ENCODE measurements around the gene SLAMF6. TPM values are rescaled to one million over a fixed set of nuclear protein-coding genes. Genes with fewer than 3 reads are reported as not detected.

SLAMF6 gene
- total RNA-seq, 1 experiment from 2014 or later = not detected

DNA sequence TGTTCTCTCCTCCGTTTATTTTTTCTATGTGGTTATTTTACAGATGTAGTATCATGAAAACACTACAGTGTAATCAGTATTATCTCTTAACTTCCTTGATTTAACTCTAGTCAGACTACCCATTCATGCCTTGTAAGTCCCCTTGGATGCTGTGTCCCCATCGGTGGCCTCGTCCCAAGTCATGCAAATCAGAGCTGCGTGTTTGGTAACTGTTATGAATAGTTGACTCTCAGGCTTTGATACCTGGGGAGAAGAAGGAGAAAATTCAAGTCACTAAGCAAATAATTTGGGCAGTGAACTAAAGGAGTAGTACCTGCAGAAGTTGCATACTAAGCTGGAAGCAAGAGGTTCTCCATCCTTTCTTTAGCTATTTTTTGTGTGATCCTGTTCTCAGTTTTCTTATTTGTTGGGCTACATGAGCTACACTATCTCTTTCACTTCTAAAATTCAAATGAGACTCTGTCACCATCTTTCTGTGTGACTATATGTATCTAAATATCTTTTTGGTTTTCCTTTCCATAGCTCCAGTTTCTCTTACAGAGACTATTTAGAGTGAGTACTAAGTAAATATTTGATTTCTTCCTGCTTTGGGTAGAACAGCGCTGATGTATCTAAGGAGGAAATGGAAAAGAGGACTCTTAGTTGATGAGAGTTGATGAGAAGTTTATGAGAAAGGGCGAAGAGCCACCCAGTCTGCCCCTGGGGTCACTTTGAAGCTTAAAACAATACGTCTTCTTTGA is 71.8 kb downstream of the SLAMF6 start:
- no TSS peak for BruUV-seq (replicated peaks)
- Mint-ChIP-seq H3K36me3 (ENCODE audit: insufficient read depth, unreplicated experiment) (no peaks in the 10 kb centered on the region), H3K27ac (ENCODE audit: unreplicated experiment) (no peak overlapping the region), H3K27me3 (ENCODE audit: unreplicated experiment) (no peaks in the 10 kb centered on the region), H3K9me3 (ENCODE audit: low read depth, unreplicated experiment) (no peaks in the 10 kb centered on the region), H3K4me3 (ENCODE audit: low read depth, unreplicated experiment) (no peak overlapping the region), H3K4me1 (ENCODE audit: low read depth, unreplicated experiment) (no peaks in the 10 kb centered on the region)
- no peak for DNase-seq
- TF ChIP-seq, protein P1, sequence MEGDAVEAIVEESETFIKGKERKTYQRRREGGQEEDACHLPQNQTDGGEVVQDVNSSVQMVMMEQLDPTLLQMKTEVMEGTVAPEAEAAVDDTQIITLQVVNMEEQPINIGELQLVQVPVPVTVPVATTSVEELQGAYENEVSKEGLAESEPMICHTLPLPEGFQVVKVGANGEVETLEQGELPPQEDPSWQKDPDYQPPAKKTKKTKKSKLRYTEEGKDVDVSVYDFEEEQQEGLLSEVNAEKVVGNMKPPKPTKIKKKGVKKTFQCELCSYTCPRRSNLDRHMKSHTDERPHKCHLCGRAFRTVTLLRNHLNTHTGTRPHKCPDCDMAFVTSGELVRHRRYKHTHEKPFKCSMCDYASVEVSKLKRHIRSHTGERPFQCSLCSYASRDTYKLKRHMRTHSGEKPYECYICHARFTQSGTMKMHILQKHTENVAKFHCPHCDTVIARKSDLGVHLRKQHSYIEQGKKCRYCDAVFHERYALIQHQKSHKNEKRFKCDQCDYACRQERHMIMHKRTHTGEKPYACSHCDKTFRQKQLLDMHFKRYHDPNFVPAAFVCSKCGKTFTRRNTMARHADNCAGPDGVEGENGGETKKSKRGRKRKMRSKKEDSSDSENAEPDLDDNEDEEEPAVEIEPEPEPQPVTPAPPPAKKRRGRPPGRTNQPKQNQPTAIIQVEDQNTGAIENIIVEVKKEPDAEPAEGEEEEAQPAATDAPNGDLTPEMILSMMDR (IDR thresholded peaks at IDR 0.05; ENCODE audit: unreplicated experiment) = no peak
- CTCF ChIA-PET = interaction anchor here (0.8 to 1.1 kb wide), 2 partner anchors 12 to 19 kb away, joined by 3 to 4 read pairs; no protein-coding TSS in a partner anchor
- intact Hi-C loops (cut with micrococcal nuclease; ENCODE audit: unreplicated experiment) = no loop called here

DNA sequence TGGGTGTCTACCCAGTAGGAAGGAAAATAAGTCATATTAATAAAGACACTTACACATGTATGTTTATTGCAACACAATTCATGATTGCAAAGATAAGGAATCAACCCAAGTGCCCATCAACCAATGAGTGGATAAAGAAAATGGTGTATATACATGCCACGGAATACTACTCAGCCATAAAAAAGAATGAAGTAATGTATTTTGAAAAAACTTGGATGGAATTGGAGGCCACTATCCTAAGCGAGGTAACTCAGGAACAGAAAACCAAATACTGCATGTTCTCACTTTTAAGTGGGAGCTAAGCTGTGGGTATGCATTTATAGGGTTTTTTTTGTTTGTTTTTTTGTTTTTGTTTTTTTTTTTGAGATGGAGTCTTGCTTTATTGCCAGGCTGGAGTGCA is 73.6 kb downstream of the SLAMF6 start:
- intact Hi-C loops (cut with micrococcal nuclease; ENCODE audit: unreplicated experiment) = no loop called here
- DNase-seq = no peak
- H3K27ac Mint-ChIP-seq (ENCODE audit: unreplicated experiment) = no peak overlapping the region
- BruUV-seq (replicated peaks) = no TSS peak
- H3K36me3 Mint-ChIP-seq (ENCODE audit: insufficient read depth, unreplicated experiment) = no peaks in the 10 kb centered on the region
- TF ChIP-seq, protein P1 (IDR thresholded peaks at IDR 0.05; ENCODE audit: unreplicated experiment) = no peak
- no peak overlapping the region for H3K4me3 Mint-ChIP-seq (ENCODE audit: low read depth, unreplicated experiment)
- CTCF ChIA-PET = no interaction called here
- H3K9me3 Mint-ChIP-seq (ENCODE audit: low read depth, unreplicated experiment) = no peaks in the 10 kb centered on the region
- H3K4me1 Mint-ChIP-seq (ENCODE audit: low read depth, unreplicated experiment) = no peaks in the 10 kb centered on the region
- H3K27me3 Mint-ChIP-seq (ENCODE audit: unreplicated experiment) = no peaks in the 10 kb centered on the region

DNA sequence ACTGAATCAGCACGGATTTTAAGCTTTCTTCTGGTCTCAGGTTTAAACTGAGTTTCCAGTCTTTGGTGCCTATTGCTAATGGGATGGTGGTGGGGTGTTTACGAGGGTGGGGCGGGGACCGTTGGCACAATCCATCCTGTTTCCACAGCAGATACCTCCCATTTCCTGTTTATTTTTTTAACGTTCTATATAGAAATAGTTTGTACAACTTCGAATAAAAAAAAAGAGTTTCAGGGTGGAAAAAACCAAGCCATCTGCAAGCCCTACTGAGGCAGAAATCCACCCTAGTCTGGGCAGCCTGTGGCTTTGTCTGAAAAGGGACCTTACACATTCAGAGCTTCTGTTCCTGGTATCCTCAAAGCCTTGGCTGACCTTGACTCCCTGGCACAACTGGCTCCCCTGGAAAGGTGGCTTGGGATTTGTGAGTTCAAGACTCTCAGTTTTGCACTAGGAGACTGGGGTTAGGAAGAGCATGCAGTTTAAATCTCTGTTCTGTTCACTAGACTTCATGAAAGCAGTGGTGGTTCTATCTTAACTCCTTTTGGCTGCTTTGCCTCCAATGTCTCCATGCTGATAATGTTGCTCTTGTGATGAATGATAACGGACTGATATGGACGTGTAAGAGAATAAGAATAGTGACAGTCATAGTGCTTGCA is 76.0 kb downstream of the SLAMF6 start:
- intact Hi-C loops (cut with micrococcal nuclease; ENCODE audit: unreplicated experiment) = no loop called here
- no peak for DNase-seq
- CTCF ChIA-PET = interaction anchor here (0.7 kb wide), 1 partner anchor 1859 kb away, joined by 3 read pairs; no protein-coding TSS in a partner anchor
- TF ChIP-seq, protein P1 (IDR thresholded peaks at IDR 0.05; ENCODE audit: unreplicated experiment) = no peak
- Mint-ChIP-seq H3K36me3 (ENCODE audit: insufficient read depth, unreplicated experiment) (no peaks in the 10 kb centered on the region), H3K27me3 (ENCODE audit: unreplicated experiment) (no peaks in the 10 kb centered on the region), H3K4me1 (ENCODE audit: low read depth, unreplicated experiment) (no peaks in the 10 kb centered on the region), H3K27ac (ENCODE audit: unreplicated experiment) (no peak overlapping the region), H3K9me3 (ENCODE audit: low read depth, unreplicated experiment) (no peaks in the 10 kb centered on the region), H3K4me3 (ENCODE audit: low read depth, unreplicated experiment) (no peak overlapping the region)
- BruUV-seq (replicated peaks) = no TSS peak

DNA sequence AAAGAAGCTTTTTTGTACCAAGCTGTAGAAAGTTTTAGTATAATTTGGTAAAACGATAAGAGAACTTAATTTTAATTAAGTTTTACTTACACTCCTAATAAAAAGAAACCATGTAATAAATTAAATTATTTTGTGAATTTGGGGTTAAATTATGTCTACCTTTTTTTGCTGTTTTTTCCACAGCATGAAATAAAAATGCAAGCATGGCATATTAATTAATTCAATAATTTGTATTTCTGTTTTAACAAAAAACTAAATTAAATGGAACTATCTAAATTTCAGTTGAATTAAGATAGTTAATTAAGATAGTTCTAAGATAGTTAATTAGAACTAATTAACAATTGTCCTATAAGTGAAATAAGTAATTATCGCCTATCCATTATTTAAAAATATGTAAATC is 83.3 kb downstream of the SLAMF6 start:
- Mint-ChIP-seq H3K4me3 (ENCODE audit: low read depth, unreplicated experiment) (no peak overlapping the region), H3K9me3 (ENCODE audit: low read depth, unreplicated experiment) (no peaks in the 10 kb centered on the region), H3K27ac (ENCODE audit: unreplicated experiment) (no peak overlapping the region), H3K27me3 (ENCODE audit: unreplicated experiment) (peaks cover 15% of the 10 kb centered on the region), H3K36me3 (ENCODE audit: insufficient read depth, unreplicated experiment) (no peaks in the 10 kb centered on the region), H3K4me1 (ENCODE audit: low read depth, unreplicated experiment) (no peaks in the 10 kb centered on the region)
- intact Hi-C loops (cut with micrococcal nuclease; ENCODE audit: unreplicated experiment) = no loop called here
- TF ChIP-seq, protein P1 (IDR thresholded peaks at IDR 0.05; ENCODE audit: unreplicated experiment) = no peak
- BruUV-seq (replicated peaks) = no TSS peak
- CTCF ChIA-PET = interaction anchor here (0.6 kb wide), 1 partner anchor 233 kb away, joined by 4 read pairs; no protein-coding TSS in a partner anchor
- DNase-seq = no peak
